BJ (cell line): Measurements from ENCODE around the gene ZDHHC8. TPM values are rescaled to one million over a fixed set of nuclear protein-coding genes. Genes with fewer than 3 reads are reported as not detected.

Experiments used
- CTCF ChIA-PET: fragments of 350-600 bp; formaldehyde crosslinking; extraction: SDS; loops from one replicate; lab custom pipeline; 2021; ENCODE audit warnings: antibody characterized with exemption, inconsistent platforms; lab: Yijun Ruan, JAX
- POLR2A ChIA-PET: fragments of 300-600 bp; sonication (Branson Sonifier 250); formaldehyde crosslinking; extraction: SDS; loops from one replicate; lab custom pipeline; 2021; ENCODE audit warnings: antibody characterized with exemption; lab: Charles Lee
- DNase-seq: peaks from one replicate; pipeline ENCODE4 v3.0.0-alpha.2; 2011; ENCODE audit warnings: low read depth
- H3K27me3 ChIP-seq: 2 replicates; pipeline ENCODE4 v1.6.0; 2011; ENCODE audit warnings: low read length; ENCODE audit not compliant: control insufficient read depth, insufficient read depth
- H3K36me3 ChIP-seq: 2 replicates; pipeline ENCODE4 v1.5.1; 2011; ENCODE audit warnings: low read length; ENCODE audit not compliant: control insufficient read depth, insufficient read depth
- H3K4me3 ChIP-seq: 2 replicates; pipeline ENCODE4 v1.5.1; 2011; ENCODE audit warnings: low read depth, mild to moderate bottlenecking, control low read depth, low read length
- CTCF ChIP-seq: IDR thresholded peaks from 2 replicates; pipeline ENCODE4 v1.5.1; 2011; ENCODE audit warnings: low read depth, mild to moderate bottlenecking, control low read depth, inconsistent platforms, low read length, moderate library complexity; ENCODE audit not compliant: insufficient read depth
- polyA plus RNA-seq: library from polyadenylated mRNA; depleted of rRNA; stranded (reverse); fragments of >200 nt; gene quantifications from 2 replicates; pipeline ENCODE4 v1.2.3, GENCODE V29; 2011

Gene ZDHHC8
- polyA plus RNA-seq, 1 experiment = 32.2 TPM

GRCh38 chr22:20150381-20151275 lies 19.0 kb downstream of the ZDHHC8 start, which contains the start of gene CCDC188:
CCDC188 (minus strand) TSS chr22:20151055; CDS start chr22:20150986, 69 bp downstream.
- no peak for TF ChIP-seq CTCF
- Histone ChIP-seq H3K27me3 (no peaks in the 10 kb centered on the region), H3K36me3 (peaks cover 1% of the 10 kb centered on the region), H3K4me3 (no peak within 1 kb of the TSS)
- ChIA-PET POLR2A (no interaction called here), CTCF (no interaction called here)
- no peak for DNase-seq

GRCh38 chr22:20151276-20151588 lies 19.6 kb downstream of the ZDHHC8 start:
- TF ChIP-seq CTCF = no peak
- Histone ChIP-seq H3K36me3 (peaks cover 1% of the 10 kb centered on the region), H3K27me3 (no peaks in the 10 kb centered on the region), H3K4me3 (no peak overlapping the region)
- ChIA-PET POLR2A (no interaction called here), CTCF (no interaction called here)
- no peak for DNase-seq

- no peaks in the 10 kb centered on the region for H3K27me3 ChIP-seq
- no peak overlapping the region for H3K4me3 ChIP-seq
- CTCF ChIA-PET = interaction anchor here (6.2 kb wide), 1 partner anchor 132 kb away, joined by 91 read pairs; no protein-coding TSS in a partner anchor
- POLR2A ChIA-PET = no interaction called here
- no peak for TF ChIP-seq CTCF
- no peak for DNase-seq
- peaks cover 1% of the 10 kb centered on the region for H3K36me3 ChIP-seq
These were observed 20.9 kb downstream of the ZDHHC8 start for GRCh38 chr22:20152464-20152890.

- no peak for DNase-seq
- no peaks in the 10 kb centered on the region for H3K27me3 ChIP-seq
- CTCF ChIA-PET = interaction anchor here (6.2 kb wide), 1 partner anchor 130 kb away, joined by 91 read pairs; no protein-coding TSS in a partner anchor
- 0 out of 2 replicates have a peak, but pooled peaks have one; percentile 3 for TF ChIP-seq CTCF
- H3K36me3 ChIP-seq = no peaks in the 10 kb centered on the region
- POLR2A ChIA-PET = no interaction called here
- no peak overlapping the region for H3K4me3 ChIP-seq
These were observed 22.3 kb downstream of the ZDHHC8 start for GRCh38 chr22:20153945-20154344.

GRCh38 chr22:20154602-20155187 lies 23.1 kb downstream of the ZDHHC8 start:
- H3K36me3 ChIP-seq = no peaks in the 10 kb centered on the region
- no peaks in the 10 kb centered on the region; the same call in 1 of the 2 replicates for H3K27me3 ChIP-seq
- ChIA-PET POLR2A (no interaction called here), CTCF (interaction anchor here (6.2 kb wide), 1 partner anchor 130 kb away, joined by 91 read pairs; no protein-coding TSS in a partner anchor)
- DNase-seq = no peak
- TF ChIP-seq CTCF = 0 out of 2 replicates have a peak, but pooled peaks have one; percentile 18
- peak overlapping the region; percentile 52 for H3K4me3 ChIP-seq
